ENCODE measurements around the gene HES5. TPM values are rescaled to one million over a fixed set of nuclear protein-coding genes. Genes with fewer than 3 reads are reported as not detected.

The HES5 gene
- total RNA-seq, 1 donor, result not detected

- Histone ChIP-seq H4K20me1 (ENCODE audit: insufficient read depth, low read length) (peaks cover 3% of the 10 kb centered on the region), H3K9me3 (ENCODE audit: low read depth, low read length) (peaks cover 3% of the 10 kb centered on the region), H3K36me3 (ENCODE audit: insufficient read depth, low read length) (no peaks in the 10 kb centered on the region), H3K4me3 (ENCODE audit: insufficient read depth, low read length) (no peak overlapping the region), H2AFZ (ENCODE audit: low read length) (no peak overlapping the region), H3K79me2 (ENCODE audit: insufficient read depth, low read length) (no peaks in the 10 kb centered on the region), H3K4me1 (ENCODE audit: insufficient read depth, low read length) (peaks cover 11% of the 10 kb centered on the region), H3K27ac (ENCODE audit: low read depth, low read length) (no peak overlapping the region), H3K4me2 (ENCODE audit: insufficient read depth, low read length) (no peak overlapping the region), H3K27me3 (ENCODE audit: insufficient read depth, low read length) (peaks cover 13% of the 10 kb centered on the region)
- no peak for TF ChIP-seq CTCF (IDR thresholded peaks at IDR 0.05; ENCODE audit: extremely low read depth, low read depth, low read length)
- no peak for DNase-seq (ENCODE audit: insufficient read length, low spot score, missing footprints)
Measured at GRCh38 chr1:2489615-2490014, 40.4 kb downstream of the HES5 start.

DNA sequence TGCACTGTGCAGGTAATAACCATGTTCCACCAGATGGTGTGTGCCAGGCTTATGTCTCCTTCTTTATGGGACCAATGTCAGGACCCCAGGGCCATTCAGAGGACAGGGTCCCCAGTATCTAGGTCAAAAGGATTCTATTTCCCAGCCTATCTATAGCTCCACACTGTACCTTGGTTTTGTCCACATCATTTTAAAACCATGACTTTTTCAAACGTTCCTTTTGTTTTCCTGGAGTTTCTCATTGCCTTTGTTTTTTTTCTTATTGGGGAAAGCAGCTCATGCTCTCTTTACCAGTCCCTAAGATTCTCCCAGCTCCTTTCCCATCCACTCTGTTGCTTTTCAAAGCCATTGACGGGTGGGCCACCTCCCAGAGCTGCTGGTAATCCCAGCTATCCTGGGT, 41.4 kb downstream of the HES5 start:
- Histone ChIP-seq H3K4me2 (ENCODE audit: insufficient read depth, low read length) (no peak overlapping the region), H2AFZ (ENCODE audit: low read length) (no peak overlapping the region), H3K9me3 (ENCODE audit: low read depth, low read length) (peaks cover 3% of the 10 kb centered on the region), H3K27me3 (ENCODE audit: insufficient read depth, low read length) (peaks cover 13% of the 10 kb centered on the region), H4K20me1 (ENCODE audit: insufficient read depth, low read length) (no peaks in the 10 kb centered on the region), H3K36me3 (ENCODE audit: insufficient read depth, low read length) (no peaks in the 10 kb centered on the region), H3K27ac (ENCODE audit: low read depth, low read length) (no peak overlapping the region), H3K79me2 (ENCODE audit: insufficient read depth, low read length) (no peaks in the 10 kb centered on the region), H3K4me3 (ENCODE audit: insufficient read depth, low read length) (no peak overlapping the region), H3K4me1 (ENCODE audit: insufficient read depth, low read length) (peaks cover 1% of the 10 kb centered on the region)
- DNase-seq (ENCODE audit: insufficient read length, low spot score, missing footprints), result no peak
- TF ChIP-seq CTCF (IDR thresholded peaks at IDR 0.05; ENCODE audit: extremely low read depth, low read depth, low read length), result no peak

DNA sequence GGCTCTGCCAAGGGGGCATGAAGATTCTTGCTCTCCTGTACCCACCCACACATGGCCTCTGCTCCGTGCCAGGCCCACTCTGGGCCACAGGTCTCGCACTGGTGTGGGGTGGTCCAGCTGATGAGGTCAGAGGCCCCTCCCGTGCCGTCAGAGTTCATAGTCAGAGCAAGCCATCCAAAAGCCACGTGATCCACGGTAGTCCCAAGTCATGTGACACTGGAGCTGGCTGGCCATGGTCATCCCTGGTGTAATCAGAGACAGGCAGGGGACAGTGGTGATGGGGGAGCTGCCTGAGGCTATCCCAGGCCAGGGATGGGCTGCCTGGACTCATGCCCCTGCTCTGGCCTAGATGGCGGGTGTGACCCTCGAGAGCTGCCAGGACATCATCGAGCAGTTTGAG, 43.5 kb downstream of the HES5 start:
- no peaks in the 10 kb centered on the region for H3K27me3 ChIP-seq (ENCODE audit: insufficient read depth, low read length)
- no peak overlapping the region for H3K4me2 ChIP-seq (ENCODE audit: insufficient read depth, low read length)
- no peaks in the 10 kb centered on the region for H3K4me1 ChIP-seq (ENCODE audit: insufficient read depth, low read length)
- H3K9me3 ChIP-seq (ENCODE audit: low read depth, low read length), result peaks cover 3% of the 10 kb centered on the region
- TF ChIP-seq CTCF (IDR thresholded peaks at IDR 0.05; ENCODE audit: extremely low read depth, low read depth, low read length), result no peak
- no peak overlapping the region for H2AFZ ChIP-seq (ENCODE audit: low read length)
- H3K4me3 ChIP-seq (ENCODE audit: insufficient read depth, low read length), result no peak overlapping the region
- H3K36me3 ChIP-seq (ENCODE audit: insufficient read depth, low read length), result no peaks in the 10 kb centered on the region
- H3K27ac ChIP-seq (ENCODE audit: low read depth, low read length), result no peak overlapping the region
- H3K79me2 ChIP-seq (ENCODE audit: insufficient read depth, low read length), result no peaks in the 10 kb centered on the region
- no peak for DNase-seq (ENCODE audit: insufficient read length, low spot score, missing footprints)
- no peaks in the 10 kb centered on the region for H4K20me1 ChIP-seq (ENCODE audit: insufficient read depth, low read length)

GRCh38 chr1:2486041-2486440, 44.0 kb downstream of the HES5 start:
- TF ChIP-seq CTCF (IDR thresholded peaks at IDR 0.05; ENCODE audit: extremely low read depth, low read depth, low read length), result no peak
- DNase-seq (ENCODE audit: insufficient read length, low spot score, missing footprints), result no peak
- H3K79me2 ChIP-seq (ENCODE audit: insufficient read depth, low read length), result no peaks in the 10 kb centered on the region
- H3K4me3 ChIP-seq (ENCODE audit: insufficient read depth, low read length), result no peak overlapping the region
- no peaks in the 10 kb centered on the region for H3K36me3 ChIP-seq (ENCODE audit: insufficient read depth, low read length)
- no peak overlapping the region for H3K4me2 ChIP-seq (ENCODE audit: insufficient read depth, low read length)
- H3K27me3 ChIP-seq (ENCODE audit: insufficient read depth, low read length), result no peaks in the 10 kb centered on the region
- no peaks in the 10 kb centered on the region for H3K4me1 ChIP-seq (ENCODE audit: insufficient read depth, low read length)
- H3K27ac ChIP-seq (ENCODE audit: low read depth, low read length), result no peak overlapping the region
- no peak overlapping the region for H2AFZ ChIP-seq (ENCODE audit: low read length)
- H4K20me1 ChIP-seq (ENCODE audit: insufficient read depth, low read length), result no peaks in the 10 kb centered on the region
- H3K9me3 ChIP-seq (ENCODE audit: low read depth, low read length), result peaks cover 3% of the 10 kb centered on the region

Data from osteoblast (primary cell).